Peyer's patch (tissue), 4 donors: Measurements from ENCODE around the gene GNG7.

Experiments used
- CTCF ChIP-seq, 6 experiments: fragments of 450-650 bp in 4 of 6; fragments of 200-600 bp in 2 of 6; sonication (generic) in 1 of 6; IDR thresholded peaks; one replicate each; pipeline ENCODE4 v1.5.1; 2017 to 2019; ENCODE audit warnings: antibody characterized with exemption in 6 of 6, mild to moderate bottlenecking in 3 of 6, moderate library complexity in 1 of 6
- POLR2A ChIP-seq, 2 donors: fragments of 450-650 bp; IDR thresholded peaks; one replicate each; pipeline ENCODE4 v1.5.1; 2017; ENCODE audit warnings: antibody characterized with exemption in 2 of 2, mild to moderate bottlenecking in 2 of 2, moderate library complexity in 2 of 2

- TF ChIP-seq CTCF (IDR thresholded peaks at IDR 0.05): no peak
- no peak for TF ChIP-seq POLR2A (IDR thresholded peaks at IDR 0.05)
Measured at GRCh38 chr19:2475018-2475701, 227.3 kb downstream of the GNG7 start.
